ENCODE data around the gene TFIP11.

- no peak for TF ChIP-seq CTCF (IDR thresholded peaks at IDR 0.05)
- no peak for TF ChIP-seq EZH2 (IDR thresholded peaks at IDR 0.05)
- TF ChIP-seq EZH2phosphoT487 (IDR thresholded peaks at IDR 0.05) = no peak
Measured at GRCh38 chr22:26535603-26535908, 23.3 kb upstream of the TFIP11 start.
